Measurements from ENCODE around the gene NKX1-1. TPM values are rescaled to one million over a fixed set of nuclear protein-coding genes. Genes with fewer than 3 reads are reported as not detected.
A peak's percentile ranks its signal among the peaks of the same experiment; 100 is the strongest.

The NKX1-1 gene
- total RNA-seq, 4 donors from 2014 or later, result not detected

DNA sequence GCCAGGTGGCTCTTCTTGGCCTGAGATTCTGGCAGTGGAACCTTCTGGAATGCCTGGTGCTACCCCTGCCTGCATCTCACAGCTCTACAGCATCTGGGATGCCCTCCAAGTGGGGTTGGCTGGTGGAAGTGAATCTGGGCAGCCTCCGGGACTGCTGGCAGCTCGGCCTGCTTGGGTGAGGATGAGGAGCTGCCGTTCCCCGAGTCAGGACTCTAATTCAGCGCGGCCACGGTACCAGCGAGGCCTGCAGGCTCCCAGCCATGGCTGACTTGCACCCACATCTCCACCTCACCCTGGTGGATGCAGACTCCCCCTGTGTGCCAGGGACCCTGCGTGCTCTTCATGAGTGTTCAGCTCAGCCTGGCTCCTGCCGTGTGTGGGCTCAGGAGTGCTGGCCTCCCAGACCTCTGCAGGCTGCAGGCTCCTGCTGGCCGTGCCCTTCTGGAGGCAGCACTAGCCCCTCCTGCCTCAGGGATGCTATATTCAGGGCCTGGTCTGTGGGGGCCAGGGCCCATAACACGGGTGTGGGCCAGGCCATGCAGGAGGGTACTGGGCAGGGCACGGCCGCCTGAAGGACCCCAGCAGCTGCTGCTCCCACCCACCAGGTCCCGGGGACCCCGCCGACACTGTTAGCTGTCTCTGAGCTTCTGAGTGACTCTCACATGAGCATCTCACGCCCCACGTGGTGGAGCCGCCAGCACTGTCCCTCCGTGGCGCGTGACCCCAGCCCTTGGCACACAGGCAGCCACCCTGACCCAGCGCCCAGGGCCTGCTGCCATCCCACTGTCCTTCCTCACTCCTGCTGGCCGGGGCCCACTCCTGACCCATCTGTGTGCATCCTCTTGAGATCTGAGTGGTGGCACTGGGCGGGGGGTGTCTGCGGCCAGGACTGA is 48.6 kb downstream of the NKX1-1 start:
- Histone ChIP-seq H3K36me3 (peaks cover 12 to 98% (median 22%) of the 10 kb centered on the region in 3 donors), H3K27me3 (no peaks in the 10 kb centered on the region), H3K4me1 (peaks cover 0 to 7% (median 0%) of the 10 kb centered on the region in 3 donors), H3K27ac (no peak overlapping the region), H3K4me3 (no peak overlapping the region), H3K9me3 (no peaks in the 10 kb centered on the region)
- no peak for TF ChIP-seq POLR2A (IDR thresholded peaks at IDR 0.05)
- no peak for TF ChIP-seq CTCF (IDR thresholded peaks at IDR 0.05)
- intact Hi-C loops (cut with DNase I), result loop anchor here (10.0 kb wide), 1 partner anchor 267 kb away; no protein-coding TSS in a partner anchor
- DNase-seq, result no peak
- 80 to 100% methylated on average over 1 of the region's 27 CpGs for WGBS, 2 donors

- Histone ChIP-seq H3K27me3 (no peaks in the 10 kb centered on the region), H3K4me3 (no peak overlapping the region), H3K9me3 (no peaks in the 10 kb centered on the region), H3K4me1 (peaks cover 3 to 14% (median 4%) of the 10 kb centered on the region in 3 donors), H3K27ac (no peak overlapping the region), H3K36me3 (peaks cover 13 to 93% (median 22%) of the 10 kb centered on the region in 3 donors)
- no peak for DNase-seq
- intact Hi-C loops (cut with DNase I), result loop anchor here (10.0 kb wide), 1 partner anchor 268 kb away; no protein-coding TSS in a partner anchor
- 63 to 92% methylated on average over 5 to 15 of the region's 28 CpGs for WGBS, 2 donors
- TF ChIP-seq POLR2A (IDR thresholded peaks at IDR 0.05) (no peak), CTCF (IDR thresholded peaks at IDR 0.05) (peak; percentile 52 to 75 (median 66))
These were observed 49.9 kb downstream of the NKX1-1 start for GRCh38 chr4:1356181-1356998.

- WGBS, 2 donors, result 60 to 100% methylated on average over 1 of the region's 14 CpGs
- TF ChIP-seq CTCF (IDR thresholded peaks at IDR 0.05), result no peak
- TF ChIP-seq POLR2A (IDR thresholded peaks at IDR 0.05), result no peak
- intact Hi-C loops (cut with DNase I), result loop anchor here (10.0 kb wide), 1 partner anchor 269 kb away; no protein-coding TSS in a partner anchor
These were observed 50.9 kb downstream of the NKX1-1 start for GRCh38 chr4:1355378-1355777.

DNA sequence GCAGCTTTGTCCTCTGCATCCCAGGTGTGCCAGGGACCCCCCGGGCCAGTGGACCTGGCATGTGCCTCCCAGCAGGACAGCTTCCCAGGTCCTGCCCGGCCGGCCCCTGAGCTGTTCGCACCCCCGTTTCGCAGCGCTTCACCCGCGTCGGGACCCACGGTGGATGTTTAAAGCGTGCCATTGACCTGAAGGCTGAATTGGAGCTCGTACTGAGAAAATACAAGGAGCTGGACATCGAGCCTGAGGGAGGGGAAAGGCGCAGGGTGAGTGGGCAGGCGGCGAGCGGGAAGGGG is 51.3 kb downstream of the NKX1-1 start:
- Histone ChIP-seq H3K27ac (no peak overlapping the region), H3K4me3 (no peak overlapping the region), H3K36me3 (peaks cover 13 to 89% (median 22%) of the 10 kb centered on the region in 3 donors), H3K9me3 (no peaks in the 10 kb centered on the region), H3K27me3 (no peaks in the 10 kb centered on the region), H3K4me1 (peaks cover 3 to 19% (median 4%) of the 10 kb centered on the region in 3 donors)
- TF ChIP-seq CTCF (IDR thresholded peaks at IDR 0.05) (no peak), POLR2A (IDR thresholded peaks at IDR 0.05) (no peak)
- 86 to 89% methylated on average over 6 to 11 of the region's 18 CpGs for WGBS, 2 donors
- intact Hi-C loops (cut with DNase I), result loop anchor here (5.0 to 10.0 kb wide), 2 partner anchors 223 to 270 kb away; no protein-coding TSS in a partner anchor
- DNase-seq, result no peak

More at GRCh38 chr4:1355378-1355777, 50.9 kb downstream of the NKX1-1 start:
- Histone ChIP-seq H3K27ac (no peak overlapping the region), H3K4me3 (no peak overlapping the region), H3K9me3 (no peaks in the 10 kb centered on the region), H3K27me3 (no peaks in the 10 kb centered on the region), H3K4me1 (peaks cover 3 to 15% (median 4%) of the 10 kb centered on the region in 3 donors), H3K36me3 (peaks cover 13 to 89% (median 22%) of the 10 kb centered on the region in 3 donors)
- no peak for DNase-seq

Measured in esophagus squamous epithelium (tissue), 5 donors.